Neural cell (in vitro differentiated cells): Measurements from ENCODE around the gene TINAG.

Experiments used
- EP300 ChIP-seq: fragments of 450-650 bp; conservative IDR thresholded peaks from 2 replicates; pipeline ENCODE4 v1.6.1; 2014; ENCODE audit warnings: antibody characterized with exemption, mild to moderate bottlenecking, moderate library complexity; ENCODE audit not compliant: poor library complexity, severe bottlenecking
- EZH2 ChIP-seq: fragments of 200-600, 300-800 bp; shearing (Covaris generic), sonication (generic); IDR thresholded peaks from 2 replicates; pipeline ENCODE4 v1.6.1; 2014; ENCODE audit warnings: antibody characterized with exemption, low read length, borderline replicate concordance, mild to moderate bottlenecking; ENCODE audit not compliant: insufficient read depth, poor library complexity, severe bottlenecking
- POLR2AphosphoS5 ChIP-seq: IDR thresholded peaks from 2 replicates; pipeline ENCODE4 v1.6.1; 2012
- RAD21 ChIP-seq: fragments of 450-650 bp; conservative IDR thresholded peaks from 2 replicates; pipeline ENCODE4 v1.6.1; 2014; ENCODE audit warnings: antibody characterized with exemption, mild to moderate bottlenecking, moderate library complexity
- SMC3 ChIP-seq: fragments of 450-650 bp; conservative IDR thresholded peaks from 2 replicates; pipeline ENCODE4 v1.6.1; 2014; ENCODE audit warnings: antibody characterized with exemption, mild to moderate bottlenecking, moderate library complexity; ENCODE audit not compliant: poor library complexity
- TAF1 ChIP-seq: IDR thresholded peaks from 2 replicates; pipeline ENCODE4 v1.6.1; 2012; ENCODE audit warnings: low read depth
- TF ChIP-seq, protein P1 (sequence below): fragments of 450-650 bp; IDR thresholded peaks from 2 replicates; pipeline ENCODE4 v1.5.1; 2014; ENCODE audit warnings: antibody characterized with exemption, mild to moderate bottlenecking, moderate library complexity; ENCODE audit not compliant: poor library complexity, severe bottlenecking
- TF ChIP-seq, protein P2 (sequence below): IDR thresholded peaks from 2 replicates; pipeline ENCODE4 v1.6.1; 2012; ENCODE audit warnings: borderline replicate concordance

GRCh38 chr6:54266400-54266923 is 41.8 kb upstream of the TINAG start:
- no peak for TF ChIP-seq EZH2
- TF ChIP-seq RAD21: no peak
- TF ChIP-seq, protein P1, sequence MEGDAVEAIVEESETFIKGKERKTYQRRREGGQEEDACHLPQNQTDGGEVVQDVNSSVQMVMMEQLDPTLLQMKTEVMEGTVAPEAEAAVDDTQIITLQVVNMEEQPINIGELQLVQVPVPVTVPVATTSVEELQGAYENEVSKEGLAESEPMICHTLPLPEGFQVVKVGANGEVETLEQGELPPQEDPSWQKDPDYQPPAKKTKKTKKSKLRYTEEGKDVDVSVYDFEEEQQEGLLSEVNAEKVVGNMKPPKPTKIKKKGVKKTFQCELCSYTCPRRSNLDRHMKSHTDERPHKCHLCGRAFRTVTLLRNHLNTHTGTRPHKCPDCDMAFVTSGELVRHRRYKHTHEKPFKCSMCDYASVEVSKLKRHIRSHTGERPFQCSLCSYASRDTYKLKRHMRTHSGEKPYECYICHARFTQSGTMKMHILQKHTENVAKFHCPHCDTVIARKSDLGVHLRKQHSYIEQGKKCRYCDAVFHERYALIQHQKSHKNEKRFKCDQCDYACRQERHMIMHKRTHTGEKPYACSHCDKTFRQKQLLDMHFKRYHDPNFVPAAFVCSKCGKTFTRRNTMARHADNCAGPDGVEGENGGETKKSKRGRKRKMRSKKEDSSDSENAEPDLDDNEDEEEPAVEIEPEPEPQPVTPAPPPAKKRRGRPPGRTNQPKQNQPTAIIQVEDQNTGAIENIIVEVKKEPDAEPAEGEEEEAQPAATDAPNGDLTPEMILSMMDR: no peak
- TF ChIP-seq SMC3: no peak
- no peak for TF ChIP-seq POLR2AphosphoS5
- TF ChIP-seq, protein P2, sequence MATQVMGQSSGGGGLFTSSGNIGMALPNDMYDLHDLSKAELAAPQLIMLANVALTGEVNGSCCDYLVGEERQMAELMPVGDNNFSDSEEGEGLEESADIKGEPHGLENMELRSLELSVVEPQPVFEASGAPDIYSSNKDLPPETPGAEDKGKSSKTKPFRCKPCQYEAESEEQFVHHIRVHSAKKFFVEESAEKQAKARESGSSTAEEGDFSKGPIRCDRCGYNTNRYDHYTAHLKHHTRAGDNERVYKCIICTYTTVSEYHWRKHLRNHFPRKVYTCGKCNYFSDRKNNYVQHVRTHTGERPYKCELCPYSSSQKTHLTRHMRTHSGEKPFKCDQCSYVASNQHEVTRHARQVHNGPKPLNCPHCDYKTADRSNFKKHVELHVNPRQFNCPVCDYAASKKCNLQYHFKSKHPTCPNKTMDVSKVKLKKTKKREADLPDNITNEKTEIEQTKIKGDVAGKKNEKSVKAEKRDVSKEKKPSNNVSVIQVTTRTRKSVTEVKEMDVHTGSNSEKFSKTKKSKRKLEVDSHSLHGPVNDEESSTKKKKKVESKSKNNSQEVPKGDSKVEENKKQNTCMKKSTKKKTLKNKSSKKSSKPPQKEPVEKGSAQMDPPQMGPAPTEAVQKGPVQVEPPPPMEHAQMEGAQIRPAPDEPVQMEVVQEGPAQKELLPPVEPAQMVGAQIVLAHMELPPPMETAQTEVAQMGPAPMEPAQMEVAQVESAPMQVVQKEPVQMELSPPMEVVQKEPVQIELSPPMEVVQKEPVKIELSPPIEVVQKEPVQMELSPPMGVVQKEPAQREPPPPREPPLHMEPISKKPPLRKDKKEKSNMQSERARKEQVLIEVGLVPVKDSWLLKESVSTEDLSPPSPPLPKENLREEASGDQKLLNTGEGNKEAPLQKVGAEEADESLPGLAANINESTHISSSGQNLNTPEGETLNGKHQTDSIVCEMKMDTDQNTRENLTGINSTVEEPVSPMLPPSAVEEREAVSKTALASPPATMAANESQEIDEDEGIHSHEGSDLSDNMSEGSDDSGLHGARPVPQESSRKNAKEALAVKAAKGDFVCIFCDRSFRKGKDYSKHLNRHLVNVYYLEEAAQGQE: no peak
- no peak for TF ChIP-seq TAF1
- no peak for TF ChIP-seq EP300
